ENCODE data around the gene DDX47.

- TF ChIP-seq, protein P1, sequence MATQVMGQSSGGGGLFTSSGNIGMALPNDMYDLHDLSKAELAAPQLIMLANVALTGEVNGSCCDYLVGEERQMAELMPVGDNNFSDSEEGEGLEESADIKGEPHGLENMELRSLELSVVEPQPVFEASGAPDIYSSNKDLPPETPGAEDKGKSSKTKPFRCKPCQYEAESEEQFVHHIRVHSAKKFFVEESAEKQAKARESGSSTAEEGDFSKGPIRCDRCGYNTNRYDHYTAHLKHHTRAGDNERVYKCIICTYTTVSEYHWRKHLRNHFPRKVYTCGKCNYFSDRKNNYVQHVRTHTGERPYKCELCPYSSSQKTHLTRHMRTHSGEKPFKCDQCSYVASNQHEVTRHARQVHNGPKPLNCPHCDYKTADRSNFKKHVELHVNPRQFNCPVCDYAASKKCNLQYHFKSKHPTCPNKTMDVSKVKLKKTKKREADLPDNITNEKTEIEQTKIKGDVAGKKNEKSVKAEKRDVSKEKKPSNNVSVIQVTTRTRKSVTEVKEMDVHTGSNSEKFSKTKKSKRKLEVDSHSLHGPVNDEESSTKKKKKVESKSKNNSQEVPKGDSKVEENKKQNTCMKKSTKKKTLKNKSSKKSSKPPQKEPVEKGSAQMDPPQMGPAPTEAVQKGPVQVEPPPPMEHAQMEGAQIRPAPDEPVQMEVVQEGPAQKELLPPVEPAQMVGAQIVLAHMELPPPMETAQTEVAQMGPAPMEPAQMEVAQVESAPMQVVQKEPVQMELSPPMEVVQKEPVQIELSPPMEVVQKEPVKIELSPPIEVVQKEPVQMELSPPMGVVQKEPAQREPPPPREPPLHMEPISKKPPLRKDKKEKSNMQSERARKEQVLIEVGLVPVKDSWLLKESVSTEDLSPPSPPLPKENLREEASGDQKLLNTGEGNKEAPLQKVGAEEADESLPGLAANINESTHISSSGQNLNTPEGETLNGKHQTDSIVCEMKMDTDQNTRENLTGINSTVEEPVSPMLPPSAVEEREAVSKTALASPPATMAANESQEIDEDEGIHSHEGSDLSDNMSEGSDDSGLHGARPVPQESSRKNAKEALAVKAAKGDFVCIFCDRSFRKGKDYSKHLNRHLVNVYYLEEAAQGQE (IDR thresholded peaks at IDR 0.05; ENCODE audit: unreplicated experiment) = no peak
- no peak for TF ChIP-seq CTCF (conservative IDR thresholded peaks at IDR 0.05; ENCODE audit: low read depth in 2 of 2)
- no peak for TF ChIP-seq JUNB (IDR thresholded peaks at IDR 0.05; ENCODE audit: unreplicated experiment)
- no peak for TF ChIP-seq EZH2phosphoT487 (IDR thresholded peaks at IDR 0.05; ENCODE audit: unreplicated experiment)
- TF ChIP-seq POLR2AphosphoS5 (IDR thresholded peaks at IDR 0.05; ENCODE audit: low read depth) = no peak
- TF ChIP-seq NANOG (IDR thresholded peaks at IDR 0.05; ENCODE audit: borderline replicate concordance) = no peak
Observed at GRCh38 chr12:12817616-12818015, 4.5 kb downstream of the DDX47 start.

All from GM23338 (cell line).